HG02759 (cell line): ENCODE results near the gene RAC3.

Source experiments
- ATAC-seq: cut with Tn5 transposase; IDR thresholded peaks from one replicate; pipeline ENCODE4 v1.9.1; 2021; ENCODE audit warnings: mild to moderate bottlenecking, moderate library complexity; ENCODE audit not compliant: unreplicated experiment

RAC3 gene

DNA sequence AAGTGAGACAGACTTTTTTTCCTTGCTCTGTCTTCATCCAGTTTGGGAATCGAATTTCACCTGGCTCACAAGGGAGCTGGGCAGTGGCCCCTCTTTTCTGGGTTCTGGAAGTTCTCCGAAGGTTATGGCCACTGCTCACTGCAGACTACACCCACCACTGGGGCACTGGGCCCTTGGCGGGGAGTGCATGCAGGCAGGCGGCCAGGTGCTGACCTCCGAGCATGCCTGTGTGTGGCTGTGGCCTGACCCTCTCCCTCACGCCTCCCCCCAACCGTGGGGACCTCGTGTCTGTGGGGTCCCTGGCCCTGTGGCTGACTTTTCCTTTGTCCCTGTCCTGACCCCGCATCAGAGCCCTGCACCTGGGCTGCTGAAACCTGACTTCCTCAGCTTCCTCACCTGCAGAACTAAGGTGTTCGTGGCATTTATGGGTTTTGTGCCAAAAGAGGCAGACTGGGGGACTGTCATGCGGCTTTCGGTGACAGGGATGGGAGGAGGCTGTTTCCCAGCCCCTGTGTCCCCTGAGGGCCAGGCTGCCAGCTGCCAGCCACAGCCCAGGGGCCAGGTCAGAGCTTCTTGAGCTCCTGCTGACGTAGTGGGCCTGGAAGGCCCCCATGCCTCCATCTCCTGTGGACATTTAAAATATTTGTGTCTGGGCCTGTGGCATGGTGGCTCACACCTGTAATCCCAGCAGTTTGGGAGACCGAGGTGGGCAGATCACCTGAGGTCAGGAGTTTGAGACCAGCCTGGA, 32.6 kb upstream of the RAC3 start:
- no peak for ATAC-seq

GRCh38 chr17:81999587-81999975, 31.9 kb upstream of the RAC3 start:
- no peak for ATAC-seq

- no peak for ATAC-seq
These were observed 31.3 kb upstream of the RAC3 start for GRCh38 chr17:81999976-82000802.

DNA sequence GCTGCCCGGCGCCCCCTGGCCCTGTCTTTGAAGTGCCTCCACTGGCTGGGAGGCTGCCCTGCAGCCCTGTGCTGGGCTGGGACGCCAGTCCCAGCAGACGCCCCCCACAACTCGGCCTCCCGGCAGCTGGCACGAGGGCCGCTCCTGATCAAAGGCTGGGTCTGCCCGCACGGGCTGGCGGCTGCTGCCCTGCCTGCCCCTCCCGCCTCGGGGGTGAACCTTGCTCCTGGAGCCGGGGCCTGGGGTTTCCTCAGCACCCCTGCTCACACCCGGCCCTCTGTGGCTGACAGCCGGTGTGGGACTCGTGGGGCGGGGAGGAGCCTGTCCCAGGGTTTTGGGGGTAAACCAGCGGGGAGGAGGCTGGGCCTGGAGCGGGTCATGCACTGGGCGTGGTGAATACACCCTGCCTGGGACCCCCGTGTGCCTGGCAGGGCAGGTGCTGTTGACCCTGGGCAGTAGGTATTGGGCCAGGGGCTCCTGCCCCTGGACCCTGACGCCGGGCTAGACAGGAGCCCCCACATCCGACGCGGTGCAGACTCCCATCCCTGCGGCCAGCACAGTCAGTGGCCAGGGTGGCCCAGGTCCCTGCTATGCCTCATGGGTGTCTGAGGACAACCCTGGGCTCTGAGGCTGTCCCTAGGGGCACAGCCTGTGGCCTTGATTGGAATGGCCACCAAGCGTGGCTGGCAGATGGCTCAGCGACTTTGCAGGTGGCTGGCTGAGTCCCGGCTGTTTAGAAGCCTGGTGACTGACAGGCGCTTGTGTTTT, 30.5 kb upstream of the RAC3 start:
- ATAC-seq, result no peak

DNA sequence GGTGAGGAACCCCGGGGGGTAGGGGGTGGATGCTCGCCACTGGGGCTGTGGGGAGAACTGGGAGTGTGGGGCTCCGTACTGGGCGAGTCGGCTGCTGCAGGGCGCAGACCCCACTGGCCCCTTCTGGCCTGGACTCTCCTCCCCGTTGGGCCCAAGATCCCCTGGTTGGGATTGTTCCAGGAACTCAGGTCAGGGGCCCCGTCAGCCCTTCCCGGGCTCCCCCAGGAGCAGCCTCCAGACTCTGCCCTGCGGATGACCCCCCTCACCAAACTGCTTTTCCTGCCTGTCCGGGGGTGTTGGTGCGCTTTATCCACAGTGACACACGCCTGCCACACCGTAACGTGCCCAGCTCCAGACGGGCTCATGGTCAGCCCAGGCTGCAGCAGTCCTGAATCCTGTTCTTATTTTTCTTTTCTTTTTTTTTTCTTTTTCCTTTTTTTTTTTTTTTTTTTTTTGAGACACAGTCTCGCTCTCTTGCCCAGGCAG, 29.9 kb upstream of the RAC3 start:
- ATAC-seq, result no peak

DNA sequence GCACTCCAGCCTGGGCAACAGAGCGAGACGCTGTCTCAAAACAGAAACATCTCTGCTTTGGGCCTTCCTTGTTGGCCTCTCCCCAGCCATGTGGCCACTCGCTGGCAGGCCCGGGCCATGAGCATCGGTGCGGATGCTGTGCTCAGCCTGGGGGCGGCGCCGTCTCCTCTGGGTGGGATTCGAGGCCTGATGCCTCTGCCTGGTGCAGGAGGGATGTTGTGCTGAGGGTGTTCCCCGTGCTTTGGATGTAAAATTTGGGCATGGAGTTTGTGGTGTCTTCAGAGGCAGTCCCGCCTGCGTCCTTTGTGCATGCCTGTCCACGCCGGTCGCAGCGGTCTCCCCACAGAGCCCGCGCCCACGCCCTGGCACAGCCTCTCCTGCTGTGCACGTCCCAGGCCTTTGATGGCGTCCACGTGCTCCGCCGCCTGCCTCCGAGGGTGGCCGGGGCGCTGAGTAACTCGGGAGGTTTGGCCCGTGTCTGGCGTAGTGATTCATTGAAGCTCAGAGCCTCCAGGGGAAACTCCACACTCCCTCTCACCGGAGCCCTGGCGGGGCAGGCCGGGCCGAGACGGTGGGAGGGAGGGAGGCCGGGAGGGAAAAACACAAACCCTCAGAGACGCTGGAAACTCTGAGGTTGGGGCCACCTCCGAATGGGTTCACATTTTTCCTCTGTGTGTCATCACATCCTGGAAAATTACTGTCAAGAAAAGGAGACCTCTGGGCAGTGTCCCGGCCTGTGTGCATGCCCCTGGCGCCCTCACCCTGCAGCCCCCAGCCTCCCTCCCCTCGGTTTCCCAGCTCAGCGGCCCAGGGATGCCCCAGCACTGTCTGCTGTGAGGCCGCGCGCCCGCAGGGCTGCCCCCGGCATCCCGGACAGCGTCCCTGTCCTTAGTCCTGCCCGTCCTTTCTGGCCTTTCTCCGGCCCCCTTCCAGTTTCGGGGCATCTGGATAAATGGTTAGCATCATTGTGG, 27.8 kb upstream of the RAC3 start:
- no peak for ATAC-seq

DNA sequence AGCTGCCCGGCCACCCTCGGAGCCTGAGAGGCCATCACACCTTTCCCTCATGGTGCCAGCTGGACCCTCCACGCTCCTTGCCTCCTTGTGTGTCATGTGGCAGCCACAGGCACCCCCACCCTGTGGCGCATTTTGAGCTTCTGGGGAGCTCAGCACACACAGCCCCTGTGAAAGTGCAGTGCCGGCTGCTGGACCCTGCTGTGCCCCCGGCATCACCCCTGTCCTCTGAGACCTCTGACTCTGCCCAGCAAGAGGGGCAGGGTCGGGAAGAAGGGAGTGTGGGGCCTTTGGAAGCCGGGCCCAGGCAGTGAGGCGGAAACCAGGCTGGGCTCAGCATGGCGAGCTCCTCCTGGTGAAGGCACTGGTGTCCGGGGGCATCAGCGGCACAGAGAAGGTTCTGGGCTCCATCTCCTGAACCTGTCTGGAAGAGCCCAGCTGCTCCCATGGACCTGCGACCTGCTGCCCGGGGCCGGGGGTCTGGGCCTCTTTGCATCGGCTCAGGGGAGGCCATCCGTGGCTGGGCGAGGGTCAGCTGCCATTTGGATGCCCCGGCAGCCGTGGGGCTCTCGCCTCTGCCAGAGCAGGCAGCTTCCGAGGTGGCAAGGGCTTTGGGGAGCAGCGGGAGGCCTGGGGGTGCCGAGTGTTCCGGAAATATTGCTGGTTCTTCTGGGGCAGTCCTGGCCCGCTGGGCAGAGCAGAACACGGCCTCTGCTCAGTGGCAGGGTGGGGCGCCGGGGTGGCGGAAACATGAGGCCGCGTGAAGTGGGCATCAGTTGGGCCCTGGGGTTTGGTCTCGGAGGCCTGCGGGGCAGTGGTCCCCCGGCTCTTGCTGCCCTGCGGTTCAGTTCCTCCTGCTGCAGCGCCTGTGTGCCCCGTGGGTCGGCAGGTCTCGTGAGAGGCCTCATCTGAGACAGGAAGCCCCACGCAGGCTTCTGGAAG, 26.7 kb upstream of the RAC3 start:
- ATAC-seq, result no peak

- no peak for ATAC-seq
These were observed 25.7 kb upstream of the RAC3 start for GRCh38 chr17:82005701-82006348.

DNA sequence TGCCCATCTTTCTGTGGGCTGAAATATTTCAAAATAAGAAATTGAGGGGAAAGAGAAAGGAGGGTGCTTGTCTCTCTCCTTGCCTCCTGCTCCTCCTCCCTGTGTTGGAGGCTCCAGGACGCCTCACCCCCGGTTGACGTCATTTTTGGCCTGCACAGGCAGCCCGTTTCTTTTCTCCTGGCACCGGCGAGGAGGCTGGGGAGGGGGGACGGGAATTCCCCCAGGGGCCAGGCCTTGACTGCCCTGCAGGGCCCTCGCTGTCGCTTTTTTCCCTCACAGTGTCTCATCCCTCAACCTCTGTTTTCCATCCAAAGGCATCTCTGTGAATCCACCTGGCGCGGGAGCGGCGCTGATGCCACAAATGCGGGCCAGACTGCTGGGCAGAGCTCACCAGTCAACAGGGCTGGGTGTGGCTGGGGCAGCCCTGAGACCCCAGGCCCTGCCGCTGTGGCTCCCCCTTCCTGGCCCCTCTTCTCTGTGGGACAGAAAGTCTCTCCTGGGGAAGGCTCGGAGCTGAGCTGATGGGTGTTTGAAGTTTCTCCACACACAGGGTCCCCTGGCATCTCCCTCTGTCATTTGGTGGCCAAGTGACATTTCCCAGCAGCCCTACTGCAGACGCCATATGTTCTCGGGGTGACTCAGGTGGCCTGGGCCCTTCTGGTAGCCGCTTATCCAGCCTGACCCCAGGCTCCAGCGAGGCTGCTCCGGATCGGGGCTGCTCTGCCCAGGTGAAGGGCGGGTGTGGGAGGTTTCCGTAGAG, 24.8 kb upstream of the RAC3 start:
- no peak for ATAC-seq

DNA sequence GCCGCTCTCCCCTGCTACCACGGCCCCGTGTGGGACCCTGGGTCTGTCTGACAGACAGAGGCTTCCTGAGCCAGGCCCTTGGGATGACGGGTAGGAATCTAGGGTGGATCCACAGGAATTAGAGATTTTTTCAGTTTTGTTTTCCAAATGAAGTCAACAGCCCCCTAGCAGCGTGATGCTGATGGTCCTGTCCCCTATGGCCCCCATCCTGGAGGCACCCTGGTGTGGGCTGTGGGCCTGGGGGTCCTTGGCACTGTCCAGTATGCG, 24.3 kb upstream of the RAC3 start:
- no peak for ATAC-seq

DNA sequence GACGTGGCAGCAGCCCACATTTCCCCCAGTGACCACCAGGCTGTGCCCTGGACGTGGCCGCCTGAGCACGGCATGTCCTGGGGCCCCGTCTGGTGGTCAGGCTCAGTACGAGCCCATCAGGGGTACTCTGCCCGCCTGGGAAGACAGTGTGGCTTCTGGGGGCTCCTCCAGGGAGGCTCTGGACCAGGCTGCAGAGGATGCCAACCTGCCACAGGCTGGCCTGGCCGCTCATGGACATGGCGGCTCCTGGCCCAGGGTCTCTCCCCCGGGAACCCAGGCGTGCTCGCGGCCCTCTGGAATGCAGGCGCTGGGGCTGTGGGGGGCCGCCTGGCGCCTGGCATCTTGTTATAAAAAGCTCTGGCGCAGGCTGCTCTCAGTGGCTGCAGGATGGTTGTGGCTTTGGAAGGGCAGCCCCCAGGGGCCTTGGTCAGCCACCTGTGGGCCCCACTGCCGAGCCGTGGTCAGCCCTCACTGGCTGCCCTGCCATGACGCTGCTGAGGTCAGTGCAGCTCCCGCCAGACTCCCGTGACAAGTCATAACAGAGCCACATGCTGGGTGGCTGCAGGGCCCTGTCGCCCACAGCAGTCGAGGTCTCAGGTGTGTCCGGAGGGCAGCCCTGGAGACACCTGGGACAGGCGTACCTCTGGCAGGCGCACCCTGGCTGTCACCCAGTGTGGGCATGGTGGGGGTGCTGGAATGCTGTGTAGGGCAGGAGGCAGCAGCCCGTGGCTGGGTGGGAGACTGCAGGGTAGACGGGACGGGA, 23.8 kb upstream of the RAC3 start:
- no peak for ATAC-seq

DNA sequence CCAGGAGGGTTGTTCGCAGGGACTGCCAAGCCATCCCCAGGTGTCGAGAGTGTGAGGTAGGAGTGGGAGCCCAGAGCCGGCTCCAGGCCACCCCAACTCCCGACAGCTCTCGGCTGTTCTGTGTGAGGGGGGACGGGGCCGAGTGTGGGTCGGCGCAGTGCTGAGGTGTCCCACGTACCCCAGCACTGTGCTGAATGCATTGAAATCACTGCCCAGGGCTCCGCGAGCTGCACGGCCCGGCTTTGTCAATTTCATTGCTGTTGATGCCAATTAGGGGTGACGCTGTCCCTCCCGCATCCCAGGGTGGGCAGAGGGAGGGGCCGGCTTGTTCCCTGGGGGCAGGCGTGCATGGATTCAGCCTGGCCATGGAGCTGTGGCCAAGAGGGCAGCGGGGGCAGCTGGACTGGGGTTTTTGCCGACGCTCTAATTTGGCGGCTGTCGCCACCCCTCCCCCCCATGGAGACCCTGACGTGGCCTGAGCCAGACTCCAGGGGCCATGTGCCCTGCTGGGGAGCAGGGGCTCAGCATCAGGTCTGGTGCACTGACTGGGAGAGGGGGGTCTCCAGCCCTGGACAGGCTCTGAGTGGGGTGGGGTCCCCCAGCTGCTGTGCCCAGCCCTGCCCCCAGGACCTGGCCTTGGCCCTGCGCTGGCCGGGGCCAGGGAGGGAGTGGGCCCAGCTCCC, 23.1 kb upstream of the RAC3 start:
- no peak for ATAC-seq

GRCh38 chr17:82008941-82009405, 22.5 kb upstream of the RAC3 start:
- no peak for ATAC-seq

- no peak for ATAC-seq
These were observed 22.1 kb upstream of the RAC3 start for GRCh38 chr17:82009413-82009812.

- no peak for ATAC-seq
These were observed 20.6 kb upstream of the RAC3 start for GRCh38 chr17:82010575-82011525.
